VCaP (cell line): Measurements from ENCODE around the gene CPXM2.

ENCODE experiments used
- H3K27ac ChIP-seq: fragments of 450-650 bp; 2 replicates; pipeline ENCODE4 v1.5.1; 2017
- CTCF ChIP-seq: fragments of 450-650 bp; conservative IDR thresholded peaks from 2 replicates; pipeline ENCODE4 v1.5.1; 2017; ENCODE audit warnings: mild to moderate bottlenecking, moderate library complexity

CPXM2 gene

DNA sequence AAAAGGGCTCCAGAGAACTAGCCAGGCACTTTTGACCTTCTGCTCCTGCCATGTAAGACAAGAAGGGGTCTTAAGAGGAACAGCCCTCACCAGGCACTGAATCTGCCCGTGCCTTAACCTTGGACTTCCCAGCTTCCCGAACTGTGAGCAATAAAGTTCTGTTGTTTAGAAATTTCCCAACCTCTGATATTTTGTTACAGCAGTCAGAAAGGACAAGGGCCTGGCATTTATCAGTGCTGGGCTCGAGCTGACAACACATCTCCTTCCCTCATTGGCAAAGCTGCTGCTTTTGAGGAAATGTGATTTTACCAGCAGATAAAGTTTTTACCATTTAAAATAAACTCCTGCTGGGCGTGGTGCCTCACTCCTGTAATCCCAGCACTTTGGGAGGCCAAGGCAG lies 122.0 kb downstream of the CPXM2 start:
- no peak for TF ChIP-seq CTCF
- H3K27ac ChIP-seq = no peak overlapping the region

DNA sequence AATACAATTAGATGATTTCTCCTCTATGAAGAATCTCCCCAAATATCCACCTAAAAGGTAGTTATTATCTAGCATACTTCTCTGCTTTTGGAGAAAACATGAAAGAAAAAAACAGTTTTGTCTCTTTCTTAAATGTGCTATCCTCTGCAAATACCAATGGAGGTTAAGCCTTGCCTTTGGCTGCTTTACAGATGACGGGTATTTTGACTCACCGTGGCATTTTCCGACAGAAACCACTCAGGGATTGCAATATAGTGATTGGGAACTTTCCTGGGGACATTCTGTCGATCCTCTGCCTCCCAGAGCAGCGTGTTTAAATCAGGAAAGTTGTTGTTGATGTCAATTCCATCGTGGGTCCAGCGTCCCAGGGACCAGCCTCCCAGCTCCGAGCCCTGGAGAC lies 124.8 kb downstream of the CPXM2 start:
- no peak for TF ChIP-seq CTCF
- H3K27ac ChIP-seq = no peak overlapping the region

- no peak overlapping the region for H3K27ac ChIP-seq
- no peak for TF ChIP-seq CTCF
Measured at GRCh38 chr10:123766012-123766411, 125.6 kb downstream of the CPXM2 start.

DNA sequence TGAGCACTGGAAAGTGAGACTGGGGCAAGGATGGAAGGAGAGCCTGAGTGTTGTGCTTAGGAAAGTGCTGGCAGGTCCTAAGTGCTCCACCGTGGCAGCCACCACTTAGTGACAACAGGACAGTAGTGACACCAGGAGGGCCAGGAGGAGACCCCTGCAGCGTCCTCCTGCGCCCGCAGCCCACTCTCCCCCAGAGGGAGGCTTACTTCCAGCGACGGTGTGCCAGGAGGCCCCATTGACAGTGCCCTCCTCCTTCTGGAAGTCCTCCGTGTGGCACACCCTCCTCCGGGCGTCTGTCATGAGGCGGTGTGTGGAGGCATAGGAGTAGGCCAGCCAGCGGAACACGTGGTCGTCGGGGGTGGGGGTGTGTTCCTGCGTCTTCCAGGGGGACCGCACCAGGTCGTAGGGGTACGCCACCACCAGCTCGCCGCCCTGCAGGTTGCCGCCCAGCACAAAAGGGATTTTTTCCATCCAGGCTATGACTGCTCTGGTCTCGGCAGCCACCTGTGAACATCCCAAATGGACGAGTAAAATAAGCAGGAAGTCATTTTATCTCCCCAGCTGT lies 129.9 kb downstream of the CPXM2 start:
- H3K27ac ChIP-seq = no peak overlapping the region
- no peak for TF ChIP-seq CTCF

DNA sequence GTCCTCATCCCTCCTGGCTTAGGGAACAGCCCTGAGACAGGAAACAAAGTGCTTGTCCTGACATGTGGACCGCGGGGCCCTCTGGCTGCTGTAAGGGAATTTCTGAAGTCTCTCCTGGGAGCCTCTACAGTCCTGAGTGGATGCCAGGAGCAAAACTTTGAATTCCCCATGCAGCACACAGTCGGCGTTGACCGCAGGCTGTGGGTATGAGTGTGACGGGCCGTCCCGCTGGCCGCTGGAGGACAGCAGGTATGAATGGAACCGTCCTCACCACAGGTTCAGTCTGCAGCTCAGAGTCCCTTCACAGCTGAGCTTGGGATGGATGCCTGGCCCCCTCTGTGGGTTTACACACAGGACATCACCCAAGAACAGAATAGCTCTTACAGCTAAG lies 130.6 kb downstream of the CPXM2 start:
- H3K27ac ChIP-seq = no peak overlapping the region
- TF ChIP-seq CTCF = no peak

DNA sequence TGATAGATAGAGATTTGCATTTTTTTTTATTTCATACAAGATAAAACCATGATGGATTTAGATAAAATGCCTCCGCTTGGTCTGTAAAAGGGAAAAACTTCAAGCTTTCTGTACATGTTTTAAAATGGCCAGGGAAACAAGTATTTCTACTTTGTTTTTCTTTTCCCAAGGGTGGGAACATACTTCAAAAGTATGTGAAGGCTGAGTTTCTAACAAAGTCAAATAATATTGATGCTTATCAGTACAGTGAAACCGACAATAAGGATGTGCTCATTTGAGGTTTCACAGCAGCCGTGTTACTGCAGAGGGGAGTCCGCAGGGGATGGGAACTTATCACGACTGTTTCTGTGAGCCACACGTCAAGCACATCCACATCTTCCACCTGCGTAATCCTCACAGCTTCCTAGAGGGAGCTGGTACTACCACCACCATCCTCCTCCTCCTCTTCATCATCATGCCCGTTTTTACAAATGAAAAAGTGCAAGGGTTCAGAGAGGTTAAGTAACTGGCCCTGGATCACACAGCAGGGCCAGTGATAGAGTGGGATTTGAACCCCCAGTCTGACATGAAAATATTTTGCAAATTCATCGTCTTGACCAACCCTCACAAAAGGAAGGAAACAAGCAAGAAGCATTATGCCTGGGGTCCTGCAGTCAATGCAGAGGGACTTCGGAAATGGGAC lies 131.1 kb downstream of the CPXM2 start:
- H3K27ac ChIP-seq = no peak overlapping the region
- no peak for TF ChIP-seq CTCF

DNA sequence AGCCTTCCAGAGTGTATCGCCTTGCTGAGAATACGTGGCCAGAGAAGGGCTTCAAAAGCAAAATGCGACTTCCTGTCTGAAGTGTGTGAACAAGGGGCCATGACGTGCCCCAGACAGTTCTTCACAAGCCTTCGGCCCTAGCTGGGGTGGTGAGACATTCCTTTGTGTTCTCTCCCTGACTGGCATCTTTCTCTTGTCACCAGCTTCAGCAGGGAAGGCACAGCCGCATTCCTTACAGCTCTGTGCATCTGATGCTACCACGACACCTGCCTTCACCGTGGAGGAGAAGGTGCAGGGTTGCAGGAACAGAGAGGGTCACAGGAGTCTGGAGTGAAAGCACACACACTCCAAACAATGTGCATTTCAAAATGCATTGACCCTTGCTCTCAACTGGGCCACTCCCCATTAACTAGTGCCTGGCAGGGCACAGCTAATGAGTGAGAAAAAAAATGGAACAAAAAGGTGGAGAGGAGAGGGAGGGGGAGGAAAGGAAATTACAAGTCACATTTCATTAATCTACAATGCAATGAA lies 132.0 kb downstream of the CPXM2 start:
- TF ChIP-seq CTCF = no peak

More for the DNA sequence above, 132.0 kb downstream of the CPXM2 start:
- H3K27ac ChIP-seq = no peak overlapping the region
